Measurements from ENCODE around the gene IL12B.

Gene IL12B

GRCh38 chr5:159317849-159318248 is 12.4 kb downstream of the IL12B start:
- H3K79me2 ChIP-seq (ENCODE audit: control insufficient read depth, low read length) = no peaks in the 10 kb centered on the region
- H3K9me3 ChIP-seq (ENCODE audit: control insufficient read depth, insufficient read depth, low read length) = no peaks in the 10 kb centered on the region
- no peak overlapping the region for H3K27ac ChIP-seq (ENCODE audit: low read depth, low read length)
- no peak overlapping the region for H3K4me2 ChIP-seq (ENCODE audit: low read length)
- H3F3A ChIP-seq (ENCODE audit: control insufficient read depth, insufficient read depth) = no peaks in the 10 kb centered on the region
- no peaks in the 10 kb centered on the region for H3K36me3 ChIP-seq (ENCODE audit: control insufficient read depth, low read length)
- H3K27me3 ChIP-seq (ENCODE audit: control insufficient read depth, low read length) = peaks cover 19% of the 10 kb centered on the region
- H3K9me2 ChIP-seq (replicated peaks; ENCODE audit: control insufficient read depth, low read length) = no peaks in the 10 kb centered on the region
- no peaks in the 10 kb centered on the region for H3K4me1 ChIP-seq (ENCODE audit: control insufficient read depth, low read length)
- no peak overlapping the region for H3K4me3 ChIP-seq (ENCODE audit: low read length)
- no peaks in the 10 kb centered on the region for H4K20me1 ChIP-seq (ENCODE audit: control insufficient read depth, insufficient read depth, low read depth, low read length)
- TF ChIP-seq EZH2phosphoT487 (IDR thresholded peaks at IDR 0.05; ENCODE audit: borderline replicate concordance, low read length) (no peak), CTCF (IDR thresholded peaks at IDR 0.05; ENCODE audit: low read depth, low read length, poor library complexity, severe bottlenecking) (no peak)

- TF ChIP-seq EZH2phosphoT487 (IDR thresholded peaks at IDR 0.05; ENCODE audit: borderline replicate concordance, low read length) (no peak), CTCF (IDR thresholded peaks at IDR 0.05; ENCODE audit: low read depth, low read length, poor library complexity, severe bottlenecking) (peak; percentile 76)
- no peaks in the 10 kb centered on the region for H4K20me1 ChIP-seq (ENCODE audit: control insufficient read depth, insufficient read depth, low read depth, low read length)
- no peaks in the 10 kb centered on the region for H3K36me3 ChIP-seq (ENCODE audit: control insufficient read depth, low read length)
- no peaks in the 10 kb centered on the region for H3K4me1 ChIP-seq (ENCODE audit: control insufficient read depth, low read length)
- H3K4me3 ChIP-seq (ENCODE audit: low read length) = no peak overlapping the region
- H3K9me3 ChIP-seq (ENCODE audit: control insufficient read depth, insufficient read depth, low read length) = no peaks in the 10 kb centered on the region
- H3F3A ChIP-seq (ENCODE audit: control insufficient read depth, insufficient read depth) = no peaks in the 10 kb centered on the region
- H3K4me2 ChIP-seq (ENCODE audit: low read length) = no peak overlapping the region
- H3K27me3 ChIP-seq (ENCODE audit: control insufficient read depth, low read length) = peaks cover 26% of the 10 kb centered on the region
- H3K79me2 ChIP-seq (ENCODE audit: control insufficient read depth, low read length) = no peaks in the 10 kb centered on the region
- no peak overlapping the region for H3K27ac ChIP-seq (ENCODE audit: low read depth, low read length)
- H3K9me2 ChIP-seq (replicated peaks; ENCODE audit: control insufficient read depth, low read length) = no peaks in the 10 kb centered on the region
Observed at GRCh38 chr5:159316519-159317383, 13.5 kb downstream of the IL12B start.

DNA sequence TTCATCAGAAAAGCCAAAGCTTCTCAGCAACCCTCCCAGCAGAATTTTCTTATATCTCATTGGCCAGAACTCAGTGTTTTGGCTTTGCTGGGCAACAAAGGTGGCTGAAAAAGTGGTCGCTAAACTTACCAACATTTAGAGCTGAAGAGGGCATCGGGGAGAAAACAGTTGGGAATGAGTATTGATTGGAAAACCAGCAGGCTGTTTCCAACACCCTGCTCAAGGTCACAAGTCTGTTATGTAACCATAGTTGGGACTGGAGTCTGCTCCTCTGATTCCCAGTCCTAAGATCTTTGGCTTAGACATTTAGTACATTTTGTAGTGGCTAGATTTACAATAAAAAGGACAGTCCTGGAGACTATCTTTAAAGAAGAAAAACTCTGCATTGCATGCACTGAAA is 17.1 kb downstream of the IL12B start:
- Histone ChIP-seq H3F3A (ENCODE audit: control insufficient read depth, insufficient read depth) (no peaks in the 10 kb centered on the region), H3K27me3 (ENCODE audit: control insufficient read depth, low read length) (peaks cover 46% of the 10 kb centered on the region), H3K36me3 (ENCODE audit: control insufficient read depth, low read length) (no peaks in the 10 kb centered on the region), H3K9me2 (replicated peaks; ENCODE audit: control insufficient read depth, low read length) (no peaks in the 10 kb centered on the region), H3K4me3 (ENCODE audit: low read length) (no peak overlapping the region), H3K4me2 (ENCODE audit: low read length) (no peak overlapping the region), H3K79me2 (ENCODE audit: control insufficient read depth, low read length) (no peaks in the 10 kb centered on the region), H3K4me1 (ENCODE audit: control insufficient read depth, low read length) (peaks cover 11% of the 10 kb centered on the region), H3K27ac (ENCODE audit: low read depth, low read length) (no peak overlapping the region), H3K9me3 (ENCODE audit: control insufficient read depth, insufficient read depth, low read length) (no peaks in the 10 kb centered on the region), H4K20me1 (ENCODE audit: control insufficient read depth, insufficient read depth, low read depth, low read length) (no peaks in the 10 kb centered on the region)
- no peak for TF ChIP-seq CTCF (IDR thresholded peaks at IDR 0.05; ENCODE audit: low read depth, low read length, poor library complexity, severe bottlenecking)
- TF ChIP-seq EZH2phosphoT487 (IDR thresholded peaks at IDR 0.05; ENCODE audit: borderline replicate concordance, low read length) = no peak

Data from DOHH2 (cell line).